GM13977 (cell line): ENCODE results near the gene DUSP6.
A peak's percentile ranks its signal among the peaks of the same experiment; 100 is the strongest.

Source experiments
- DNase-seq: peaks from one replicate; pipeline ENCODE4 v3.0.0; 2012; ENCODE audit warnings: low spot score
- CTCF ChIP-seq: IDR thresholded peaks from 2 replicates; pipeline ENCODE4 v1.5.1; 2012; ENCODE audit warnings: mild to moderate bottlenecking, control low read depth; ENCODE audit not compliant: insufficient read depth; ENCODE audit errors: extremely low read depth, missing control alignments
- in situ Hi-C: fragments of 300-500 bp; cut with MboI; formaldehyde crosslinking; loops from one replicate; pipeline ENCODE4 v1.12.0; 2022; ENCODE audit warnings: low sequenced_read_pairs, low pct_unique_long_range_greater_than_20kb, mixed read lengths, inconsistent platforms; ENCODE audit not compliant: unreplicated experiment

The DUSP6 gene

GRCh38 chr12:89348894-89349699 lies 3.2 kb downstream of the DUSP6 start:
- in situ Hi-C loops: no loop called here
- DNase-seq: no peak
- no peak for TF ChIP-seq CTCF

- DNase-seq: no peak
- no peak for TF ChIP-seq CTCF
- in situ Hi-C loops: no loop called here
Observed at GRCh38 chr12:89347325-89347829, 4.9 kb downstream of the DUSP6 start.

- DNase-seq: no peak
- in situ Hi-C loops: no loop called here
- TF ChIP-seq CTCF: no peak
Observed at GRCh38 chr12:89346741-89347324, 5.5 kb downstream of the DUSP6 start.

- in situ Hi-C loops: no loop called here
- DNase-seq: peak; percentile 74
- no peak for TF ChIP-seq CTCF
Observed at GRCh38 chr12:89345830-89346740, 6.2 kb downstream of the DUSP6 start.

GRCh38 chr12:89345376-89345775 lies 6.9 kb downstream of the DUSP6 start:
- no peak for DNase-seq
- no peak for TF ChIP-seq CTCF
- in situ Hi-C loops: no loop called here

- in situ Hi-C loops: no loop called here
- DNase-seq: no peak
- no peak for TF ChIP-seq CTCF
Observed at GRCh38 chr12:89344862-89345202, 7.5 kb downstream of the DUSP6 start.
